ENCODE data around the gene NDEL1.
"Not testable (repeated sequence)": the region's sequence is repeated elsewhere in the genome, so short reads cannot be mapped to it uniquely, and the experiment has no call there.

NDEL1 gene

GRCh38 chr17:8435245-8436168 lies at the start of gene NDEL1:
TSS of gene NDEL1 (plus strand) at chr17:8435884. CDS start at chr17:8444272, 8,388 bp downstream.
- no peak for TF ChIP-seq JUND (IDR thresholded peaks at IDR 0.05; ENCODE audit: low read depth)
- peak; percentile 96 to 97 for DNase-seq (ENCODE audit: low read depth in 1 of 2, low spot score in 1 of 2)
- in situ Hi-C loops (cut with HindIII; ENCODE audit: low pct_unique_long_range_greater_than_20kb, low sequenced_read_pairs) = no loop called here

GRCh38 chr17:8386841-8387240 lies 48.8 kb upstream of the NDEL1 start:
- no peak for TF ChIP-seq JUND (IDR thresholded peaks at IDR 0.05; ENCODE audit: low read depth)
- no peak for DNase-seq (ENCODE audit: low read depth in 1 of 2, low spot score in 1 of 2)
- in situ Hi-C loops (cut with HindIII; ENCODE audit: low pct_unique_long_range_greater_than_20kb, low sequenced_read_pairs) = no loop called here

GRCh38 chr17:8387914-8388651 lies 47.6 kb upstream of the NDEL1 start:
- peak in 1 of 2 experiments; percentile 82 for DNase-seq (ENCODE audit: low read depth in 1 of 2, low spot score in 1 of 2)
- TF ChIP-seq JUND (IDR thresholded peaks at IDR 0.05; ENCODE audit: low read depth) = no peak
- in situ Hi-C loops (cut with HindIII; ENCODE audit: low pct_unique_long_range_greater_than_20kb, low sequenced_read_pairs) = no loop called here

- TF ChIP-seq JUND (IDR thresholded peaks at IDR 0.05; ENCODE audit: low read depth) = no peak
- DNase-seq (ENCODE audit: low read depth in 1 of 2, low spot score in 1 of 2) = peak in 1 of 2 experiments; percentile 79
- in situ Hi-C loops (cut with HindIII; ENCODE audit: low pct_unique_long_range_greater_than_20kb, low sequenced_read_pairs) = no loop called here
Measured at GRCh38 chr17:8391711-8392110, 44.0 kb upstream of the NDEL1 start.

GRCh38 chr17:8392274-8392673 lies 43.4 kb upstream of the NDEL1 start:
- in situ Hi-C loops (cut with HindIII; ENCODE audit: low pct_unique_long_range_greater_than_20kb, low sequenced_read_pairs) = no loop called here
- TF ChIP-seq JUND (IDR thresholded peaks at IDR 0.05; ENCODE audit: low read depth) = no peak
- DNase-seq (ENCODE audit: low read depth in 1 of 2, low spot score in 1 of 2) = no peak

GRCh38 chr17:8392674-8393469 lies 42.8 kb upstream of the NDEL1 start:
- DNase-seq (ENCODE audit: low read depth in 1 of 2, low spot score in 1 of 2) = no peak
- TF ChIP-seq JUND (IDR thresholded peaks at IDR 0.05; ENCODE audit: low read depth) = no peak
- in situ Hi-C loops (cut with HindIII; ENCODE audit: low pct_unique_long_range_greater_than_20kb, low sequenced_read_pairs) = no loop called here

- in situ Hi-C loops (cut with HindIII; ENCODE audit: low pct_unique_long_range_greater_than_20kb, low sequenced_read_pairs) = no loop called here
- peak in 1 of 2 experiments; percentile 45 for DNase-seq (ENCODE audit: low read depth in 1 of 2, low spot score in 1 of 2)
- no peak for TF ChIP-seq JUND (IDR thresholded peaks at IDR 0.05; ENCODE audit: low read depth)
Measured at GRCh38 chr17:8393470-8394231, 42.0 kb upstream of the NDEL1 start.

- DNase-seq (ENCODE audit: low read depth in 1 of 2, low spot score in 1 of 2); in situ Hi-C loops (cut with HindIII; ENCODE audit: low pct_unique_long_range_greater_than_20kb, low sequenced_read_pairs): not testable (repeated sequence)
Measured at GRCh38 chr17:8394497-8394896, 41.2 kb upstream of the NDEL1 start.

GRCh38 chr17:8397636-8398035 lies 38.0 kb upstream of the NDEL1 start, which contains the start of gene RNF222:
TSS of gene RNF222 (minus strand) at chr17:8397827. CDS start at chr17:8393461, 4,366 bp downstream.
- in situ Hi-C loops (cut with HindIII; ENCODE audit: low pct_unique_long_range_greater_than_20kb, low sequenced_read_pairs) = no loop called here
- peak; percentile 55 to 90 for DNase-seq (ENCODE audit: low read depth in 1 of 2, low spot score in 1 of 2)
- no peak for TF ChIP-seq JUND (IDR thresholded peaks at IDR 0.05; ENCODE audit: low read depth)

GRCh38 chr17:8398980-8399379 lies 36.7 kb upstream of the NDEL1 start:
- TF ChIP-seq JUND (IDR thresholded peaks at IDR 0.05; ENCODE audit: low read depth) = no peak
- in situ Hi-C loops (cut with HindIII; ENCODE audit: low pct_unique_long_range_greater_than_20kb, low sequenced_read_pairs) = no loop called here
- DNase-seq (ENCODE audit: low read depth in 1 of 2, low spot score in 1 of 2) = no peak

GRCh38 chr17:8401107-8401506 lies 34.6 kb upstream of the NDEL1 start:
- no peak for DNase-seq (ENCODE audit: low read depth in 1 of 2, low spot score in 1 of 2)
- TF ChIP-seq JUND (IDR thresholded peaks at IDR 0.05; ENCODE audit: low read depth) = no peak
- in situ Hi-C loops (cut with HindIII; ENCODE audit: low pct_unique_long_range_greater_than_20kb, low sequenced_read_pairs) = no loop called here
